Measurements from ENCODE around the gene PAOX.

Gene PAOX

DNA sequence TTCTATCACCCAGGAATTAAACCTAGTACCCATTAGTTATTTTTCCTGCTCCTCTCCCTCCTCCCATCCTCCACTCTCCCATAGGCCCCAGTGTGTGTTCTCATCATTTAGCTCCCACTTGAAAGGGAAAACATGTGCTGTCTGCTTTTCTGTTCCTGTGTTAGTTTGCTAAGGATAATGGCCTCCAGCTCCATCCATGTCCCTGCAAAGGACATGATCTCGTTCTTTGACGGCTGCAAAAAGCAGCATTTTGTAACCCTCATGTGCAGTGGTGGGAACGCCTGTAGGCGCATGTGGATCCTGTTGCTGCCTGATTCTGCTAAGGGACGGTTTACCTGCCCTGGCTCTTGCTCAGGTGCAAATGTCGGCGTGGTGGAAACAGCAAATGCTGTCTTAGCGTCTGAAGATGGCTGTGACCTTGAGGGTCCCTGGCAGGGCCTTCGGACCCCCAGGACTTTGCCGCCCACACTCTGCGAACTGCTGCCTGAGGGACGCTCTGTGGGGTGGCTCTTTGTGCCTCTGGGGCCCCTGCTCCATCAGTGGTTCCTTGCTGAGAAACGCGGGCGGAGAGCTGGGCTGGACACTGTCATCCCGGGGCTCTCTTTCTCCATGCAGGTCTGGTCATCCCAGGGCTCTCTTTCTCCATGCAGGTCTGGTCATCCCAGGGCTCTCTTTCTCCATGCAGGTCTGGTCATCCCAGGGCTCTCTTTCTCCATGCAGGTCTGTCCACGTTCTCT lies 9.3 kb downstream of the PAOX start:
- peak; percentile 23 for DNase-seq

DNA sequence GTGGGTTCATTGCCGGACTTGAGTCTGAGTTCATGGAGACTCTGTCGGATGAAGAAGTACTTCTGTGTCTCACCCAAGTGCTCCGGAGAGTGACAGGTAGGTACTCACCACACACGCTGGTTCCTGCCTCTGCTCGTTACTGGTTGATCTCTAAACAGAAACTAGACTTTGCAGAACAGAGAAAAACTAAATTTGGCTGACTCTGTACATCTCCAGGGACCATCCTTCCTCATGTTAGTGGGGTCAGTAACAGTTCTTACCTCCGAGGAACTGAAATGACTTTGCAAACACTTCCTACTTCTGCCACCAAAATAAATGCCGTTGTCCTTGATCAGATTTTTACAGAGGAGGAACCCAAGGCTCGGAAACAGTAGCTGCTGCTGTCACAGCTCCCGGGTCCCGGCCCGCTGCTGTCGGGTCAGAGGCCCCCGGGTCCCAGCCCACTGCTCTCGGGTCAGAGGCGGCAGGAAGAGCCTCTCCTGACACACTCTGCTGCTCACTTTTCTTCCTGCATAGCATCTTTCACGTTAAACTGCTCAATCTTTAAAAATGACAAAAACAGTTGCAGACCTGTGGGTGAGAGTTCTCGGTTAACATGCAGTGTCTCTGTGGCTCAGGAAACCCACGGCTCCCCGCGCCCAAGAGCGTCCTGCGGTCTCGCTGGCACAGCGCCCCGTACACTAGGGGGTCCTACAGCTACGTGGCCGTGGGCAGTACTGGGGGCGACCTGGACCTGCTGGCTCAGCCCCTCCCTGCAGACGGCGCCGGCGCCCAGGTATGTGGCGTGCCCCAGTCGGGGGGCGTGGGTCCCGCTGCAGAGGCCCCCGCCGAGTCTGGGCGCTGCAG lies 10.1 kb downstream of the PAOX start:
- DNase-seq: peak; percentile 59

DNA sequence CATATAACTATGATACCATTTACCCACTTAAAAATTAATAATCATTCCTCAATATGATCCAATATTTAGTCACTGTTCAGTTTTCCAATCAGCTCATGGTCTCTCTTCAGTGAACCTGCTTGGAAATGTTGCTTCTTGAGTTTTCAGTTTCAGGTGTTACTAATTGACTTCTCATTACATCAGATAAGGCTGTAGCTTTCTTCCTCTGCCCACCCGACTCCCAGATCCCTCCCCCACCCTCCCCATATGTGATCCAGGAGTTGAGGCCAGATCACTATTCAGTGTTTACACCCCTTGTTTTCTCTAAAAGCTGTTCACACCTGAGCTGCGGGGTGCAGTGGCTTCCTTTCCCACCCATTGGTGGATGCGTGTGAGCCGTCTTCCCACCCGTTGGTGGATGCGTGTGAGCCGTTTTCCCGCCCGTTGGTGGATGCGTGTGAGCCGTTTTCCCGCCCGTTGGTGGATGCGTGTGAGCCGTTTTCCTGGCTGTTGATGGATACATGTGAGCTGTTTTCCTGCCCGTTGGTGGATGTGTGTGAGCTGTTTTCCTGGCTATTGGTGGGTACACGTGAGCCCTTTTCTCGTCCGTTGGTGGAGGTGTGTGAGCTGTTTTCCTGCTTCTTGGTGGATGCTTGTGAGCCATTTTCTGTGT lies 11.7 kb downstream of the PAOX start:
- DNase-seq: peak; percentile 36

DNA sequence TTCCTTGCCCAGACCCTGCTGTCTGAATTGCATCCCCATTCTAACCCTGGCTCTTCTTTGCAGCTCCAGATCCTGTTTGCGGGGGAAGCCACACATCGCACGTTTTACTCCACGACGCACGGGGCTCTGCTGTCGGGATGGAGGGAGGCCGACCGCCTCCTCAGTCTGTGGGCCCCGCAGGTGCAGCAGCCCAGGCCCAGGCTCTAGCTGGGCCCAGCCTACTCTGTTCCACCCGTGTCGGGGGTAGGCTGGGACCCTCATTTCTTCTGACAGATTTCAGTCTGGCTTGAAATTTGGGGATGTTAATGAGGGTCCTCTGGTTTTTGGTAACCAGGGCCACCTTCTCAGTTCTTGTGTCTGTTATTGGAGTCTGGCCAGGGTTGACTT lies 12.2 kb downstream of the PAOX start:
- DNase-seq: peak; percentile 25

DNA sequence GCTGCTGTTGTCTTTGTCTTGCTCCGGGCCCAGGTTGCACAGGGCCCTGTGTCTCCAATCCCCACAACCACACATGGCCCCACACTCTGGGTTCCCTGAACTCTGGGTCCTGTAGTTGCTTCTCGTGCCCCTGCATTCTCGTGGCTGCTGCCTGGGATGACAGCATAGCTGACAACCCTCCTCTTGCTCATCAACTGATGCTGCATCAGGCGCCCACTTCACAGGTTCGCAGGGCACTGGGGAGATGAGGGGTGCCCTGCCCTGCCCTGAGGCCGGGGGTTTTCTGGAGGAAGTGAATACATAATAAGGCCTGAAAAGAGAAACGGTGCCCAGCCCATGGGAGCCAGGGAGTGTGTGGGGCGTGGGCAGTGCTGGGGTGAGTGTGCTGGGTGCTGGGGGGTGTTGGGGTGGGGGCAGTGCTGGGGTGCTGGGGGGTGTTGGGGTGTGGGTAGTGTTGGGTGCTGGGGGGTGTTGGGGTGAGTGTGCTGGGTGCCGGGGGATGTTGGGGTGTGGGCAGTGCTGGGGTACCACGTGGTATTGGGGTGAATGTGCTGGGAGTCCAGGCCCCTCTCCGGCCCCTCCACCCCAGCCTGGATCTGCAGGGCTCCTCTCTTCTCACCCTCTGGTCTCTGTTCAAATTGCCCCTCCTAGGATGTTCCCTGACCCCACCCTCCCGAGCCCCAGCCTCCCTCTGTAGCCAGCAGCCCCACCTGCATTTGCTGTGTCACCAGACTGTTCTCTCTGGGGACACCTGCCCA lies 12.9 kb downstream of the PAOX start:
- DNase-seq: peak; percentile 73

DNA sequence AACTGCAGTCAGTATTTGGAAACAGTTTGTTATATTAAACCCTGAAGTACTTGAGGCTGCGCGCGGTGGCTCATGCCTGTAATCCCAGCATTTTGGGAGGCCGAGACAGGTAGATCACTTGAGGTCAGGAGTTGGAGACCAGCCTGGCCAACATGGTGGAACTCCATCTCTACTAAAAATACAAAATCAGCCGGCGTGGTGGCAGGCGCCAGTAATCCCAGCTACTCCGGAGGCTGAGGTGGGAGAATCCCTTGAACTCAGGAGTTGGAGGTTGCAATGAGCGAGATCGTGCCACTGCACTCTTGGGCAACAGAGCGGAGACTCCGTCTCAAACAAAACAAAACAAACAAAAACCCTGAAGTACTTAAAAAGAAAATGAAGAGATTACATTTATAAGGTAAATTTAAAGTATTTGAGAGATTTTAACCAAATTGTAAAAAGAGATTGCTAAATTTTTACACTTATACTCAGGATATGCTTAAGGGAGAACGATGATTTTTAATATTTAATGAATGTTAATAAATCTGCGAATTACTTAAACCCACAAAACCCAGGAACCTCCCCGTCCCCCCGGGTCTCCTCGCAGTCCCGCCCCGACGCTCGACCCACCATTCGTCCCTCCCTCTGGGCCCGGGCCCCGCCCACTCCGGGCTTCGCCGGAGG lies 14.5 kb downstream of the PAOX start:
- peak; percentile 25 for DNase-seq

DNA sequence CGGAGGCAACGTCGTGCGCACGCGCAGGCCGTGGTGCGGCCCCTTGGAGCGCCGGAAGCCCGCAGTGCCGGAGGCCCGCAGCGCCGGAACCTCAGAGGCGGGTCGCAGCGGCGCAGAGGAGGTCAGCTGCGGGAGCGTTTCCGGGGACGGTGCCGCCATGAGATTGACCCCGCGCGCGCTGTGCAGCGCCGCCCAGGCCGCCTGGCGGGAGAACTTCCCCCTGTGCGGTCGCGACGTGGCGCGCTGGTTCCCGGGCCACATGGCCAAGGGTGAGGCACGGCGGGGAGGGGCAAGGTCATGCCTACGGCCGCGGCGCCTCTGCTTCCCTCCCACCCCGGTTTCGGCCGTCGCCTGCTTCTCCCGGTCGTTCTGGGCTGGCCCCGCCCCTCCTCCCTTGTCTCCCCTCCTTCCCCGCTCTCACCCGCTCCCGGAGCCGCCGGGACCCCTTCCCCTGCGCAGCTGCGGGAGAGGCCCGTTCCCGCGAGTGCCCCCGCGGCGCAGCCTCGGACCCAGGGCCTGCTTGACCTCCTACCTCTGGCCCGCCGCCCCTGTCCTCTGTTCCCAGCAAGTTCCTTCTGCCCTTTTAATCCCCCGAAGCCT lies 15.1 kb downstream of the PAOX start, which contains the start of gene MTG1:
Gene MTG1, plus strand, starts transcription at position 94 of the 600 bp plus-strand sequence. Its CDS starts 64 bp downstream, at position 158.
- peak; percentile 98 for DNase-seq

DNA sequence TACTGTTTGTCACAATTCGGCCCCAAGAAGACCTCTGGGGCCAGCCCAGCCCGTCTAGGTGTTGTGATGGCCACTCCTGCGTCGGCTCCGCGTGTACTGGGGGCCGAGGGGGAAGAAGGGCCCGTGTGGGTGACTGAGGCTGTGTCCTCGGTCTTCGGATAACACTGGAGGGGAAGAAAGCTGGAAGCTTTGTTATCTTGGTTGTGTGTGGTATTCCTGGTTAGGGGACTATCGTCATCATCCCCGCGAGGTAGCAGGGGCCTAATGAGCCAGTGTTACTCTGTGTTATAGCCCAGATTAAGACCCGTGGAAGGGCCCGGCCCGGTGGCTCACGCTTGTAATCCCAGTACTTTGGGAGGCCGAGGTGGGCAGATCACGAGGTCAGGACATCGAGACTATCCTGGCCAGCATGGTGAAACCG lies 15.7 kb downstream of the PAOX start:
- peak; percentile 31 for DNase-seq

DNA sequence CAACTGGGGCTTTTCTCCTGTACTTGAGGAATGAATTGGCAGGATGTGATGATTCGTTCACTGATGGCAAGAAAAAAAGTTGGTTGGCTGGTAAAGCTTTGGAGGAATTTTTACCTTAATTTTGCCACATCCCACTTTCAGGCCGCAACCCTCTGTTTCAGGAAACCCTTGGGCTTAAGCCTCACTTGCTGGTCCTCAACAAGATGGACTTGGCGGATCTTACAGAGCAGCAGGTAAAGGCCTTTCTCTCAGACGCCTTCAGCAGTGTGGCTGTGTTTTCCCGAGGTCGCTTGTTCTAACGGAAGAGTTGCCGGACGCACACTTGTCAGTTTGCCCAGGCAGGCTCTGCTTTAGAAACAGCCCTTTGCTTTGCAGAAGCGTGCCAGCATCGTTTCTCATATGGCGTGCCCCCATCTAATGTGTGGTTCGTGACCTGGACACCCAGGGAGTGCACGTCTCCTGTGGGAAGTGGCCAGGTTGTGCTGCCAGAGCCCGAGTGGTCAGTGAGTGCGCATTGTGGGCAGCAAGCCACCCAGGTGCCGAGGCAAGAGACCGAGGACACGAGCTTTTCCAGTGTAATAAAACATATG lies 17.1 kb downstream of the PAOX start:
- peak; percentile 20 for DNase-seq

DNA sequence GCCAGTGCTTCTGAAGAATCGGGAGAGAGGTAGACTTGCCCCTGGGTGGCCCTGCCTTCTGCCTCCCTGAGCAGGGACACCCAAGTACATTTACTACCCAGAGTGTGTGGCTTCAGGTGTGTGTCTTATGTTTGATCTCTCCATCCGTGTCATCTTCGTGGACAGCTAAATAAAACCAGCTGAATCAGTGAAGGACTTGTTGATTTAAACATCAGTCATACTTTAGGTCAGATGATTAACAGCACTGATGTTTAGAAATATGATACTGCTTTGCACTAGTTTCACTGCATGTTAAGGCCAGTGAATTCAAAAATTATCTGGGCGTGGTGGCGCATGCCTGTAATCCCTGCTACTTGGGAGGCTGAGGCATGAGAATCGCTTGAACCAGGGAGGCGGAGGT lies 18.9 kb downstream of the PAOX start:
- no peak for DNase-seq

DNA sequence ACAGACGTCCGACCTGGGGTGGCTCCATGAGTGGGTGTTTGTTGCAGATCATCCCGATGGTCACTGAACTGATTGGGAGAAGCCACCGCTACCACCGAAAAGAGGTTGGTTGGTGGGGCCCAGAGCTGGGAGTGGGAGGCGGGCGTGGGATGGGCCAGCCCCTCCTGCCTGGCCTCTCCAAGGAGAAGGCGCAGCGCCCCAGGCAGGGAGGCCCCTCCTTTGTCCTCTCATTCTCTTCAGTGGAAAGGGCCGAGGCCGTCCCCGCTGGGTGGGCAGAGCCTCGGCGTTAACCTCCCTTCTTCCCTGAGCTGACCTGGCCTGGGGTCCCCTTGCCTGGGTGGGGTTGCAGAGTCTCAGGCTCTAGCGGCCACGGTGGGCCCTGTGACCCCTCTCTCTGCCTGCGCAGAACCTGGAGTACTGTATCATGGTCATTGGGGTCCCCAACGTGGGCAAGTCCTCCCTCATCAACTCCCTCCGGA lies 20.1 kb downstream of the PAOX start:
- DNase-seq: no peak

DNA sequence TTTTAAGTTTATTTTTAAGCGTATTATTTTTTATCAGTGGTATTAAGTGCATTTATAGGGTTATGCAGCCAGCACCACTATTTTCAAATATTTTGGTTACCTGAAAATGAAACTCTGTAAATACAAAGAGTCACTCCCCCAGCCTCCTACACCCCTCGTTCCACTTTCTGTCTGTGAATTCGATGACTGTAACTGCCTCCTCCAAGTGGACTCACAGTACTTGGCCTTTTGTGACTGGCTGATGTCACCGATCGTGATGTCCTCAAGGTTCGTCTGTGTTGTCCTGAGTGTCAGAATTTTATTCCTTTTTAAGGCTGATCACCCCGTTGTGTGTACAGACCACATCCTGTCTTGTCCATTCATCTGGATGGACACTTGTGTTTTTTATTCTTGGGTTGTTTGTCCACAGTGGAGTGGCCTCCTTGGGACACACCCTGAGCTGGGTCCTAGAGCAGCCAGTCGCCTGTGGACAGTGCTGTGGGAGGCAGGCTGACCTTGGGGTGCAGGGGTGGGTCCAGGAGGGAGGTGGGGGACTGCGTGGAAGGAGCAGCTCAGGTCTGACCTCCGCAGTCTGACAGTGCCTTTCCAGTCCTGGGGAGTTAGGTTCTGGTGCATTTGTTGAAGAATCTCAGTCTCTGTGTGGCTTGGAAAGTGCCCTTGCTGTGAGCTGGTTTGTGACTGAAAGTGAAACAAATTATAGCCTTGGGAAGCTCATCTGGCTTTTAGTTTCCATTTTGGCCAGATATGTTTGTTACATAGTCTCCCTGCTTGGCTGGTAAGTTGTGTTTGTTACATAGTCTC lies 21.8 kb downstream of the PAOX start:
- peak; percentile 23 for DNase-seq

DNA sequence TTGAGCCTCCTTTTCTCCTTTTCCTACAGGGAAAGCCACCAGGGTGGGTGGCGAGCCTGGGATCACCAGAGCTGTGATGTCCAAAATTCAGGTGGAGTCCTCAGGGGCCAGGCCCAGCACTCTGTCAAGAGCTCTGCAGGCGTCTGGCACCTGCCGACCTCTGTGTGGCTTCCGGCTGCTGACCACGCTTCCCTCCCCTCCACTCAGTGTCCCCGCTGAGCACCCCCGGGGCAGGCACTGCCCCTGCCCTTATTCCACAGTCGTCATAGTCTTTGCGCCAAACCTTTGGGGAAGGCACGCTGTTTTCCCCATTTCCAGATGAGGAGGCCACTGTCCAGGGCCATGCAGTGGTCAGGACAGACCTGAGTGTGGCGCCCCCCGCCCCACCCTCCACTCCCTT lies 22.4 kb downstream of the PAOX start:
- DNase-seq: no peak

DNA sequence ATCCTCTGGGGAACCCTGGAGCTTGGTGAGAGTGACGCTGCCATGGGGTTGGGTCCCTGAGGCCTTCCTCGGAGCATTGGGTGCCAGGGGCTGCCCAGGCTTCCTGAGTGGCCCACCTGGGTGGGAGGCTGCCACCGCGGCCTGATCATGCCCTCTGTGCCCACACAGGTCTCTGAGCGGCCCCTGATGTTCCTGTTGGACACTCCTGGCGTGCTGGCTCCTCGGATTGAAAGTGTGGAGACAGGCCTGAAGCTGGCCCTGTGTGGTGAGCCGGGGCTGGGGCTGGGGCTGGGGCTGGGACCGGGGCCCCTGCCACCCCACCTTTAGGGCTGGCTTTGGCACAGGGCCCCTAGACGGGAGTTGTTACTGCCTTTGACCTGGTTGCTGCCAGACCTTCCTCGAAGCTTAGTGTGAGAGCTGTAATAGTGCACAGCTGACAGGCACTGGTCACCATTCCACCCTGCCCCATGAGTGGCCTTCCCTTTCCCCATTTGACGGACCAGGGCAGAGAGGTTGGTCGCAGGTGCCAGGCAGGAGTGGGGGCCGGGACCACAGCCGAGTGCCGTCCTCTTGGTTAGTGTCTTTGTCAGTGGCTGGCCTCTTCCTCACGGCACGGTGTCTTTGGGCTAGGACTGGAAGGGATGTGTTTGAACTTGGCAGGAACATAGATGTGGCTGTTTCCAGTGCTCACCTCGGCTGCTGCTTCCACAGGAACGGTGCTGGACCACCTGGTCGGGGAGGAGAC lies 23.1 kb downstream of the PAOX start:
- no peak for DNase-seq

DNA sequence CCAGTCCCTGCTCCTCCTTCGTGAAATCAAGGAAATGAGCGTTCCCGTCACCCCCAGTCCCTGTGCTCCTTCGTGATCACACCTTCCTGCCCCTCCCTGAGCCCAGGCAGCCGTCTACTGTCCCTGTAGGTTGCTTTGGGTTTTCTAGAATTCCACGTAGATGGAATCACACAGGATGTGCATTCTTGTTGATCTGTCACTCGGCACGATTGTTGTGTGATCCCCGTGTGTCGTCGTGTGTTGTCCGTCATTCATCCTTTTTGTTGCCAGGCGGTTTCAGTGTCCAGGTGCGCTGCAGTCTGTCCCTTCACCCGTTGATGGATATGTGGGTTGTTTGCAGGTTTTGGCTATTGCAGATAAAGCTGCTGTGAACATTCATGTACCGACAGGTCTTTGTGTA lies 24.3 kb downstream of the PAOX start:
- DNase-seq: no peak

DNA sequence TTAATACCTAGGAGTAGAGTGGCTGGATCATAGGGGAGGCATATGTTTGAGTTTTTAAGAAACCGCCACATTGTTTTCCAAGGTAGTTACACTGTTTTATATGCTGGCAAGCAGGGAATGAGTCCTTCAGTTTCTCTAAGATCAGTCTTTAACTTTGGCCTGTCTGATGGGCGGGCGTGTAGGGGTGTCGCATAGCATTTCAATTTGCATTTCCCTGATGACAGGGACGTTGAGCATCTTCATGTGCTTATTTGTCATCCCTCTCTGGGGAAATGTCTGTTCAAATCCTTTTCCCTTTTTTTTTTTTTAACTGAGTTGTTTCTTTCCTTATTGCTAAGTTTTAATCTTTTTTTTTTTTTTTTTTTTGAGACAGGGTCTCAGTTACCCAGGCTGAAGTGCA lies 24.7 kb downstream of the PAOX start:
- DNase-seq: no peak

DNA sequence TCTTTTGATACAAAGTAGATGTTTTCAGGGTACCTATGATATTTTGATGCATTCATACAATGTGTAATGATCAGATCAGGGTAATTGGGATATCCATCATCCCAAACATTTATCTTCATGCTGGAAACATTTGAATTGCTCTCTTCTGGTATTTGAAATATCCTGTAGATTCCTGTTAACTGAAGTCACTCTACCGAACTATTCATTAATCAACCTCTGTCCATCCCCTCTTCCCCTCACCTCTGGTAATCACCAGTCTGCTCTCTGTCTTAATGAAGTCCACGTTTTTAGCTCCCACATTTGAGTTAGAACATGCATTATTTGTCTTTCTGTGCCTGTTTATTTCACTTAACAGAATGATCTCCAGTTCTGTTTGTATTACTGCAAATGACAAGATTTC lies 26.2 kb downstream of the PAOX start:
- DNase-seq: no peak

DNA sequence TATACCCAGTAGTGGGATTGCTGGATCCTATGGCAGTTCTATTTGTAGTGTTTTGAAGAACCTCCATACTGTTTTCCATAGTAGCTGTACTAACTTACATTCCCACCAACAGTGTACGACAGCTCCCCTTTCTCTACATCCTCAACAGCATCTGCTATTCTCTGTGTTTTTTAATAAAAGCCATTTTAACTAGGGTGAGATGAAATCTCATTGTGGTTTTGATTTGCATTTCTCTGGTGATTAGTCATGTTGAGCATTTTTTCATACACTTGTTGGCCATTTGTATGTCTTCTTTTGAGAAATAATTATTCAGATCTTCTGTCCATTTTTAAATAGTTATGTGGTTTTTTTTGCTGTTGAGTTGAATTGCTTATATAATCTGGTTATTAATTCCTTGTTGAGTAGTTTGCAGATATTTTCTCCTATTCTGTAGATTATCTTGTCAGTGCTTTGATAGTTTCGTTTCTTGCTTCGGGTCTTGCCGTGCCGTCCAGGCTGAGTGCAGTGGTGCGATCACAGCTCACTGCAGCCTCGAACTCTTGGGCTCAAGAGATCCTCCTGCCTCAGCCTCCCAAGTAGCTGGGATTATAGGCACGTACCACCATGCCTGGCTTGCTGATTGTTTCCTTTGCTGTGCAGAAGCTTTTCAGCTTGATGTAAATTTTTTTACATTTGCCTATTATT lies 26.9 kb downstream of the PAOX start:
- no peak for DNase-seq

All from stimulated activated CD8-positive, alpha-beta memory T cell treated with anti-CD3 and anti-CD28 coated beads, Interleukin-4, amount 100 ng/mL, for 48 hours (primary cell).